Lung microvascular endothelial cell (primary cell): ENCODE measurements around the gene DLGAP5. TPM values are rescaled to one million over a fixed set of nuclear protein-coding genes. Genes with fewer than 3 reads are reported as not detected.
A peak's percentile ranks its signal among the peaks of the same experiment; 100 is the strongest.

ENCODE experiments used
- DNase-seq, 2 donors: peaks; one replicate each; pipeline versions ENCODE4 v3.0.0 to v3.0.0-alpha.2; 2010; ENCODE audit warnings: low read depth in 2 of 2
- total RNA-seq: library from RNA; depleted of rRNA; stranded (reverse); fragments of >200 nt; gene quantifications from 2 replicates; pipeline ENCODE4 v1.2.1, GENCODE V29; 2014

DLGAP5 gene
- total RNA-seq, 1 donor from 2014 or later = 3.6 TPM

DNA sequence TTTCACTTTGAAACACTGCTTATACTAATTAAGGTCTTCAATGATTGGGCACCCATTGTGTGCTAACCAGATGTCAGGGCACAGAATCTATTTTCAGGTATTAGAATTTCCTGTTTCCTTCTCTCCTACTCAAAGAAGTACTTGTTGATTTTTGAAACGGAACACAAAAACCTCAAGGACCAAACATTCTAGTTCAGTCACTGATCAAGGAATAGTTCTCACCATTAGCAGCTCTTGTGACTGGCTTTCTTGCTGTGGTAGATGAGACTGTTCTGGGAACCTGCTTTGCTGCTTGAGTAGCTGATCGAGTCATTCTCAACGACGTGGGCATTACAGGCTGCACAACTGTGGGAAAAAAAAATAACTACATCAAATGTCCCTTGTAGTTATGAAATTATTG lies 11.0 kb downstream of the DLGAP5 start:
- peak in 1 of 2 donors; percentile 52 for DNase-seq

DNA sequence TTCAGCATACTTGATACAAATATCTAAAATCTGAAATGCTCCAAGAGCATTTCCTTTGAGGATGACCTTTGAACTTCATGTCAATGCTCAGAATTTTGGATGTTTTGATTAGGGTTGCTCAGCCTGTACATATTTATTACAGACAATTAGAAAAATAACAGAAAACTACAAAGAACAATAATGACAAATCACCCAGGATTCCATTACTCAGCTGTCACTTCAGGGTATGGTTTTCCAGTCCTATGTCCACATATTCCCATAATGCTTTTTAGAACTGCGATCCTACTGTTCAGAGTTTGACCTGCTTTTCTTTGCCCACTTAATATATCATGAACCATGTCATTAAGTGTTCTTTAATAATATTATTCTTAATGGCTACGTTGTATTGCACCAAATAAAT lies 11.4 kb downstream of the DLGAP5 start:
- peak in 1 of 2 donors; percentile 1 for DNase-seq

DNA sequence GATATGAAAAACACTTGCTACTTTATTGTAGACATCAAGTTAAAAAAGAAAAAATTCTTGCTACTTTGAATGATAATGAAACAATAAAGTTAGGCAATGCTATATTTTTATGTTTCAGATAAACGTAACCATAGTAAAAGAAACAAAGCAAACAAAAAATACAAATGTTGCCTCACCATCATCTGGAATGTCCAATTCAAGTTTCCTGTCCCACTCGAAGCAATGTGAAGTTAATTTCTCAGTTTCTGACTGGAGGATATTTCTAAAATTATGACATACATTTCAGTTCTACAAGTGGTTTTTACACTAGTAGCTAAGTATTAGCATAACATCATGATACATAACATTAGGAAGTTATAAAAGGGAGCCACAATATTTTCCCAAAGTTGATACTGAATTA lies 20.9 kb downstream of the DLGAP5 start:
- DNase-seq = peak; percentile 12 to 17

DNA sequence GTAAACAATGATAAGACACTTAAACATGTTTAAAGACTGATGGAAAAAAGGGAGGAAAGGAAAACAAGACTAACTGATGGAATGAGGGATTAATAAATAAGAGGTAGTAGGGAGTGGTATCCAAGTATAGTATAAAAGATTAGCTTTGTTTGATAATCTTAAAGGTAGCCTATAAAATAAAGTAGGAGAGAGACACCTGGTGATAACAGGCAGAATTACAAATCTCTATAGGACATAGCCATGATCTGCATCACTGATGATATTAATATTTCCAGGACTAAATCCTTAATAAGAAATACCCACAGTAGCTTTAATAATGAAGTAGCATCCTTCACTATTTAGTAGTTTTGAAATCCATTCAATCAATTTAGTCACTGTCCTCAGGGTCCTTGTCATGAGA lies 30.4 kb downstream of the DLGAP5 start:
- peak; percentile 52 to 67 for DNase-seq

DNA sequence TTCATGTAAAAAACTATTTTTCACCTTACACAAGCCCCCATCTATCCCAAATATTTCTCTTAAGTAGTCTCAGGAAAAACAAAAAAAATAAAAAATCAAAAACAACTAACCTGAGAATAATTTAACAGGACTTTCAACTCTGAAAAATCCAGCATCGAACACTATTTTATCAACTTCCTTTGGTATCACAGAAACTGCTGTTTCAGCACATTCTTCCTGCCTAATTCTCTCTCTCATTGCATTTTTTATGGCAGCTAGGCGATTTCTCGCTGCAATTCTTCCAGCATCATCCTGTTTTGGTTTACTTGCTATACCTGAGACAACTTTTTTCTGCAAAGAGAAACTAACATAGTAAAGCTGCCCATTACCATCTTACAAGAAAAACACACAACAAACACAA lies 33.0 kb downstream of the DLGAP5 start:
- DNase-seq = peak in 1 of 2 donors; percentile 30

DNA sequence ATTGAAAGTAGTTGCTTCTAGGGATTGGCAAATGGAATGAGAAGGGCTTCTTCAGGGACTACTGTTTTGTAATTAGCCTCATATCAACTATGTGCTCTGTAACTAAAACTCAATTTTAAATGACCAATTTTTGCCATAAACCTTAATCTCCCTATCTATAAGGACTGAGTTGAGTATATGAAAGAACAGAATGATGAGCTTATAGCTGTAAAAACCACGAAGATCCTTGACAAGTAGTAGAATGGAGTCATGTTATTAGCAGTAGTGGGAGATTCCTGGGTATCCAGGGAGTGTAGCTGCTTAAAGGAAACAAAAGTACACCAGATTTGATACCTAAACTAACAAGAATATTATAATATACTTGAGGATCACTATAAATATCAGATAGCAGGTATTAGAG lies 34.3 kb downstream of the DLGAP5 start:
- no peak for DNase-seq

DNA sequence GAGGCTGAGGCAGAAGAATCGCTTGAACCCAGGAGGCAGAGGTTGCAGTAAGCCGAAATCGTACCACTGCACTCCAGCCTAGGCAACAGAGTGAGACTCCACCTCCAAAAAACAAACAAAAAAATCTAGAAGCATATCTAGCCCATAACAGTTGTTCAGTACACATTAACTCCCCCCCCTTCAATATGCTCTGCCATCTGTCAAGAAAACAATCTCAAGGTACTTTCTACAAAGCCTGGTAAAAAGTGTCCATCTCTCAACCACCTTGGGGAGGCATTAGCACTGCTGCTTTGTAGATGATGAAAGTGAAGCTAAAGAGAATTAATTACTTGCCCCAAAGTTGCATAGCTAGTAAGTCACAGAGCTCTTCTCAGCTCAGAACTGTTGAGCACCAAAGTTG lies 37.4 kb downstream of the DLGAP5 start:
- no peak for DNase-seq

DNA sequence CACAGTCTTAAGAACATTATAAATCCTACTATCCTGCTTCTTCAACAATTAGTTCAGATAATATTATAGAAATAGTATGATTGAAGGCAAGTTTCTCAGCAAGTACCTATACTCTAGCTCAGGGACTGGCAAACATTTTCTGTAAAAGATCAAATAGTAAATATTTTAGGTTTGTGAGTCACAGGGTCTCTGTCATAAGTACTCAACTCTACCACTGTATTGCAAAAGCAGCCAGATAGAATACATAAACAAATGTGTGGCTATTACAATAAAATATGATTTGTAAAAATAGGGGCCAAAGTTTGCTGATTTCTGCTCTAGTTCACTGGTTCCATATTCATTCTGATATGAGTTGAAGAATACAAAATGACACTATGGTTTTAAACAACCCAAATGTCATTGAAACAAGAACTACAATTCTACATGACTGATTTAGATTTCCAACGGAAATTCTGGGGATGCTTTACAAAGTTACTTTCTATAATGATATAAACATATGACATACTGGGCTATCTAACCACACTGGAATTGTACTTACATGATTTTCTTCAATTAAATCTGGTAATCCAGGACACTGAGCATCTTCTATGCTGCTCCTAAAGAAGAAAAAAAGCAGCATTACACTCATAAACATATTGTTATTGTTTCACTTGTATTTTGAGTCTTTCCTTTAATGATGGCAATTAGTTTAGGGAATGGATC lies 39.2 kb downstream of the DLGAP5 start:
- DNase-seq = no peak

DNA sequence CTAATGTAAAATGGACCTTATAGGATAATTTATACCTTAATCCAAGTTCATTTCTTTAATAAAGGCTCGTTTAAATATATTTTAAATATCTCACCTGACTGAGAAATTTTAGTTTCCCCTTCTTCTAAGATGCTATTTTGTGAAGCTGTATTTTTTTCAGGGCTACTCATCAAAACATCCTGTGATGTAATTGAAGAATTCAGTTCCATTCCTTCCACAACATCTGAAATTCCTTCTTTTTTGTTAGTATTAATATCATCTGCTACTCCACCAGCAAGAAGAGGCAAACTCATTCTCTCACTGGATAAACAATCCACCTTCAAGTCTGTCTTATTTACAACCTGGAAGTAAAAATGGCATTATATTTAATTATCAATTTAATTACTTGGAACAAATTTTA lies 39.8 kb downstream of the DLGAP5 start:
- no peak for DNase-seq

DNA sequence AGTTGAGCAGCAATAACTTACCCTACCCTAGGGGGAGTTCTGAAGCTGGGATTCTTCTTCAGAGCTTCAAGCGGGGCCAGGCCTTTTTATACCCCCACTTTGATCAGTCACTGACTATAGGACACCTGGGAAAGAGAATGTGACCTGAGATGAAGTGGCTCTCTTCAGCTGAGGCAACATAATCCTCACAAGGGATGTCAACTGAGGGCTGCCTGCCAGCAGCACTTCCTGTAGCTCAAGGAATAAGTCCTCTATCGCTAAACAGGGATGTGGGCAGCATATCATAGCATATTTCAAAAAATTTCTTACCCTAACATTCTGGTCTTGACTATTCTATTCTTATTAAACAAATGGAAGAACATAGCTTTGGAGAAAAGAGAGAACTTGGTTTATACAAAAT lies 45.0 kb downstream of the DLGAP5 start:
- DNase-seq = peak in 1 of 2 donors; percentile 18

DNA sequence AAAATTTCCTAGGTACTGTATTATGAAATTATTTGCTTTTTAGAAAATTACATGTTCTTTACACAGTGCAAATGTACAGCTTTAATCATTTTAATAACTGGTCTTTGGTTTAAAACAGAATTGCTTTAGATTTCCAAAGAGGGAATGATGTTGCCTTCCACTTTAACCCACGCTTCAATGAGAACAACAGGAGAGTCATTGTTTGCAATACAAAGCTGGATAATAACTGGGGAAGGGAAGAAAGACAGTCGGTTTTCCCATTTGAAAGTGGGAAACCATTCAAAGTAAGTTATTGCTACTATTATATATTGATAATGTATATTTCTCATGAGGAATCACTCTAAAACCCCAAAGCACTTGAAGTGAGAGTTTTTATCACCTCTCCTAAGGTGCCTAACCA lies 48.9 kb downstream of the DLGAP5 start:
- no peak for DNase-seq

DNA sequence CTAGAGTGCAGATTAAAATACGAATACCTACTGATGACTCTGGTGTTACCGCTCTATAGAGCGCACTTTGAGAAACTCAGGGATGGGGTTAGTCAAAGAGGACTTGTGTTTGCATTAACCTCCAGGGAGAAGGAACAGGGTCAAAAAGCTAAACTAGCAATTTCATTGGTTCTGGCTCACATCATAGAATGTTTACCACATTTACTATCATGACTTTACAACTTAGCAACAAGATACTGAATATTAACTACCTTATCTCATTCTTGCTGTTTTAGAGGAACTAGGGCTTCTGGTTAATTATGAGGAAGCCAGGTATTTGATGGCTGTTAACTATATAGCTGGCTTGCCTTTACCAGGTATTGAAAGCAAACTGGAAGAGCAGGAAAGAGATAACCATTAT lies 49.6 kb downstream of the DLGAP5 start:
- no peak for DNase-seq

DNA sequence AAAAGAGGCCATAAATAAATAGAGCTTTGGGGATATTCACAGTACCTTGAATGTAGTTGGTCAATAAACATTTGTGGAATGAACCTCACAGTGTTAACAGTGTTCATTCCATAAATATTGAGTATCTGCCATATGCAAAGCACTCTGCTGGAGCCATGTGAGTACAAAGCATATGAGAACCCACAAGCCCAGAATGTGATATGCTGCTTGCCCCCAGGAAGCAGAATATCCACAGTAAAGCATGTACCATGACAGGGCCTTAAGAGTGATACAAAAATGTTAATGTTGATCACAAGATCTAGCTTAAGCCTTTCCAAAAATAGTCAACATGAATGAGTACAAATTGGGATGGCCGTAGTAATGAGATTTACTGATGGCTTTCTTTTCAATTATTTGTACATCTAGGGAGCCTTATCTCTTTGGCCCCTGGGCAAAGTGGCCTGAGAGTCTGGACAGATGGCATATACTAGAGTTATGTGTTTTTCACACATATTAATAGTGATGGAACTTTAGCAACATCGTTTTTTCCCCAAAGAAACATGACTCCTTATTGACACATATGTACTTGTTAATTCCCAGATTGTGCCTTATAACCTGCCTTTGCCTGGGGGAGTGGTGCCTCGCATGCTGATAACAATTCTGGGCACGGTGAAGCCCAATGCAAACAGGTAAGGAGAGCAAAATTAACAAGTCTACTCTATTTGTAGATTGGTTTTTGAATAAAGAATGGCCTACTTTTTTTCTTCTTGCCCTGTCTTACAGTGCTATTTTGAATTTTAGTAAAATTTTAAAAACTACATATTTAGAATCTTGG lies 51.5 kb downstream of the DLGAP5 start:
- DNase-seq = no peak

DNA sequence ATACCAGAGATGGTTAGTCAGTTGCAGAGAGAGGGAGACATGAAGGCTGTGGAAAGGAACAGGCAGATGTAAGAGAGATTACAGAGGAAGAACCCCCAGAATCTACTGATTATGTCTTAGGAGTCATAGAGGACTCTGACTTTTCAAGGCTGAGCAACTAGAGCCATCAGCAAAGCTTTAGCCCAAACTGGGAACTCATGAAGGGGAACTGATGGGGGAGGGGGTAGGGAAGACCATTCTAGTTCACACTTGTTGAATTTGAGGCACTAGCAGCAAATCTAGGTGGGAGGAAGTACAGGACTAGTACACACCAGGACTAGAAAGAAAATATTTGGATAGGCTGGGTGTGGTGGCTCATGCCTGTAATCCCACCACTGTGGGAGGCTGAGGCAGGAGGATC lies 52.2 kb downstream of the DLGAP5 start:
- no peak for DNase-seq

DNA sequence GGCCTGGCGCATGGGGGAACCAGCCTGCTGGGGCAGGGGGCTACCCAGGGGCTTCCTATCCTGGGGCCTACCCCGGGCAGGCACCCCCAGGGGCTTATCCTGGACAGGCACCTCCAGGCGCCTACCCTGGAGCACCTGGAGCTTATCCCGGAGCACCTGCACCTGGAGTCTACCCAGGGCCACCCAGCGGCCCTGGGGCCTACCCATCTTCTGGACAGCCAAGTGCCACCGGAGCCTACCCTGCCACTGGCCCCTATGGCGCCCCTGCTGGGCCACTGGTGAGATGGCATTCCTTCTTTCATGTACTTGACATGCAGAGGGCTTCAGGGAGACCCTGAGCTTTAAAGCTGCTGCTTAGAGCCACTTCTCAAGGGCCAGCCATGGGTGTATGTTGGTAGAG lies 53.3 kb downstream of the DLGAP5 start:
- DNase-seq = no peak

DNA sequence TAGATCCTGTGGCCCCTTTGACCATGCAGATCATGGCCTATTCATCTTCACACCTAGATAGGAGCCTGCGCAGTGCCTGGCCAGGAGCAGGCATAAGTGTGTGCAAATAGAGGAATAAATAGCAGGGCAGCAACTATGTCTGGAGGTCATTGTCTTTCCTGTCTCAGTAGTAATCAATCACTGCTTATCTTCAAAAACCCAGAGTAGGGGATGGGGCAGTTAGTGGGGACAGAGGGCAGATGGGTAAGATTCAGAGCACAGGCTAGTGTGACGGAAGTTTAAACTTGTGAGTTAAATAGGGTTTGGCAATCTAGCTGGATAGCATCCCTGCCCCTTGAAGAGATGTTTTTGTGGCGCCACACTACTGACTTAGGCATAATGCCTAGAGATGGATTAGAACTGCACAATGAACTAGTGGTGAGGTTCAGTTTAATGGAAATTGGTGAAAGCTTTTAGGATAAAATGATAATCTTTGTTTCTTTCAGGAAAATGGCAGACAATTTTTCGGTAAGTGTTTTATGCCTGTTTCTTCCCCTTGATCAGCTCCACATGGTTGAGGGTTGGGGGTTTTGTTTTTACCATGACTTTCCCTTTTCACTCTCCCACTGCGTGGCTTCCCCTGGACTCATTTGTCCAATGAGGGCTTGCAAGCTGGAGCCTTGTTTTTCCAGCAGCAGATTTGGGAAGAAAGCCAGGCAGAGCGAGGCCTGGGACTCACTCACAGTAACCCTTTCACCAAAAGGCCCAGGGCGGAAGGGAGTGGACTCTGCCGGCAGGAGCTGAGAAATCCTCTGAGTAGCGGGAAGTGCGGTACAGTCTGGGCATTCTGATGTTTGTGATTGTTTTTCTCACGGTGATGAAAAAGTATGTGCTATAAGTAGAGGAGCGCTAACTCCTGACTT lies 54.2 kb downstream of the DLGAP5 start:
- DNase-seq = peak; percentile 55 to 91

DNA sequence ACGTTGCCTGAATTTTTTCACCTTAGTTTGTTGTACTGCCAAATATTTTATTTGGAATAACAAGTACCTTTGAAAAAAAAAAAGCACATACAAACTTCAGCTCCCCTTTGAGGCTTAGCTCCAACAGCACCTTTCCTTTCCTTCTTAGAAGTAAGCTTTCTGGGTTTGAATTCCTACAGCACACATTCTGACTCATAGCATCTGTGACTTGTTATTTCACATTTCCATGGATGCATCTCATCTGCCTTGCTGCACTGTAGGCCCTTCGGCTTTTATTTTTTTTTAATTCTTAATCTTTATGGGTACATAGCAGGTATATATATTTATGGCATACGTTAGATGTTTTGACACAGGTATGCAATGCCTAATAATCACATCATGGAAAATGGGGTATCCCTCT lies 55.1 kb downstream of the DLGAP5 start:
- DNase-seq = no peak

DNA sequence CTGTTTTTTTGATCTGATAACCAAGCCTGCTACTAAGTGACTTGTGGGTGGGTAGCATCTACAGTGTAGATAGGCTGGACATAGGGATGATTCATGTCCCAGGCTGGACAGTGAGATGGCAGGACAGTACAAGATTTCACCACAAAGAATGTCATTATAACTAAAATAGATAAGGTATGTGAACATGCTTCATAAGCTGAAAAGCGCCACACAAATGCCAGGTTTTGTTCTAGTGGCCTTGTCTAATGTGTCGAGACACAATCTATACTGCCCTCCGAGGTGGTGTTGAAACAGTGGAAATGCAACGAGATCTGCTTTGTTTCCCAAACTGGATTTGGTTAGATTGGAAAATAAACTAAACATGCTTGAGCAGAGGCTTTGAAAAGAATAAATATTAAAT lies 58.0 kb downstream of the DLGAP5 start:
- DNase-seq = peak; percentile 54 to 72

DNA sequence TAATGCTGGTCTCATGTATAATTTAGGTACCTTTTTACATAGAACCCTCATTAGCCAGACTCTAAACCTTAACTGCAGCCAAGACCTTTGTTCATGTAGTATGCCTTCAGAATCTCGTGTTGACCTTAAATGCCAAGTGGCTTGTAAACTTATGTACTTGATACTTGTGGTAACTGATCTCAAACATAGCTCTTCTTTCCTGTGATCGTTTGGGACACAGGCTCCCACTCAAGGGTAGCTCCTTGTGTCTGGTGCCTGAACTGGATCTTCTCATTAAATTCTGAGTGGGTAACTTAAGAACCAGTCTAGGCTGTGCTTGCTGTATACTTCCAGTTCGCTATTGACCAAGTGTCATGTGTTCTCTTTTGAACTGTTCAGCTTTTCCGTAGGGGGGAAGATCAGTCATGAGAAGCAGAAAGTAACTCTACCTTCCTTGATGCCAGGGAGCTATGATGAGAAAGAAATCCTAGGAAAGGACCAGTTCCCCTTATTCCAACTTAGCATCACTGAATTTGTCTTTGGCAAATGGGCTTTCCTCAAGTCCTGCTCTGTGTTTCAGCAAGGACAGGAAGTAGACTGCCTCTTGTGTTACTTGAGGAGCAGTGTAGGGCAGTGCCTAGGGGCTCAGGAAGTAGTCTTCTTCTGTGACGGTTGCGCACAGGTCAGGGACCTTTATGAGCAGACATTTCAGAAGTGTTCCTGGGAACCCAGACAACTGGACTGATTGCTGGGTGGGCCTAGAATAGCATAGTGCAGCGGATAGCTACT lies 59.8 kb downstream of the DLGAP5 start:
- peak in 1 of 2 donors; percentile 54 for DNase-seq

DNA sequence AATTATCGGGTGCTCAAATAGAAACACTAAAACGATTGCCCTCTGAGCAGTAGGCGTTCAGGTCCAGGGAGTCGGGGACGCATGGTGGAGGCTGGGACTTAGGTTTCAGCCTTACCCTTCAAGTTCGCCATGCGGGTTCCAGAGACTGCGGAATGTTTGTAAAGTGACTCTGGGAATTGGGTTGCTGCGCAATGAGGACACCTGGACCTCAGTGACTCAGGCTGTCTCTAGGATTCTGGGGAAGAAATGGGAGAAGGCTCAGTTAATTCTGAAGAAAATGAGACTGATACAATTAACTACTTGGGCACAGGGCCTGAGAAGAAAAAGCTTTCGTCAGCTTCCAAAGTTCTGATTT lies 61.2 kb downstream of the DLGAP5 start:
- DNase-seq = no peak

DNA sequence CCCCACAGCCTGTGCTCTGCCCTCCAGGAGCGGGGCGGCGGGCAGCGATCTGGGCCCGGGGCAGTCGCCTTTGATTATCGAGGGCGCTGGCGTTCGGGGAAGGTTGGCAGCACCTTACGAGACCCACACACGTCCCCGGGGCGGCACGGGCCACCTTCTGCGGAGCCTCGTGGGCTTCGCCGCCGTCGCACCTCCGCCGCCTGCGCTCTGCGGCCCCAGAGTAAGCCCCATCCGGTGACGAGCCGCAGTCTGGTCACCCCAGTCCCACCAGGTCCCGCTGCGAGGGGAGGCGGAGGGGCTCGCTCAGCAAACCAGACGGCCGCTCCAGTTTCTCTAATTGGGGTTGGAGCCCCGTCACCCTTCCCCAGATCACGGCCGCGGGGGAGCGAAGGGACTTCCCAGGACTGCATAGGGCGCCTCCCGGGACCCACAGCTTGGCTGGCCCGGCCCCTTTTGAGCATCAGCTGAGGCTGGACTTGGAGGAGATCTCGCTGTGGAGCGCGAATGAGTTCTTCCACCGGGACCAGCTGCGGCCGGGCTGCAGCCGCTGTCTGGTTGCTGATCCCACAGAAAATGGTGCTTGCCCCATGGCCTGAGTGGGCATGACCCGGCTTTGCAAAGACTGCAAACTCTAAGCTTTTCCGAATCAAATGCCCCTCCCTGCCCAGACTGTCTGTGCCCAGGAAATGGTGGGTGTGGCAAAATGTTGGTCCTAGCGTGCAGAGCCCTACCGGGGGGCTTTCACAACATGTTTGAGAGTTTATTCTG lies 61.8 kb downstream of the DLGAP5 start:
- DNase-seq = peak; percentile 55 to 80
